ENCODE results near the gene EIF3B.
"Not testable (repeated sequence)": the region's sequence is repeated elsewhere in the genome, so short reads cannot be mapped to it uniquely, and the experiment has no call there.

EIF3B gene

DNA sequence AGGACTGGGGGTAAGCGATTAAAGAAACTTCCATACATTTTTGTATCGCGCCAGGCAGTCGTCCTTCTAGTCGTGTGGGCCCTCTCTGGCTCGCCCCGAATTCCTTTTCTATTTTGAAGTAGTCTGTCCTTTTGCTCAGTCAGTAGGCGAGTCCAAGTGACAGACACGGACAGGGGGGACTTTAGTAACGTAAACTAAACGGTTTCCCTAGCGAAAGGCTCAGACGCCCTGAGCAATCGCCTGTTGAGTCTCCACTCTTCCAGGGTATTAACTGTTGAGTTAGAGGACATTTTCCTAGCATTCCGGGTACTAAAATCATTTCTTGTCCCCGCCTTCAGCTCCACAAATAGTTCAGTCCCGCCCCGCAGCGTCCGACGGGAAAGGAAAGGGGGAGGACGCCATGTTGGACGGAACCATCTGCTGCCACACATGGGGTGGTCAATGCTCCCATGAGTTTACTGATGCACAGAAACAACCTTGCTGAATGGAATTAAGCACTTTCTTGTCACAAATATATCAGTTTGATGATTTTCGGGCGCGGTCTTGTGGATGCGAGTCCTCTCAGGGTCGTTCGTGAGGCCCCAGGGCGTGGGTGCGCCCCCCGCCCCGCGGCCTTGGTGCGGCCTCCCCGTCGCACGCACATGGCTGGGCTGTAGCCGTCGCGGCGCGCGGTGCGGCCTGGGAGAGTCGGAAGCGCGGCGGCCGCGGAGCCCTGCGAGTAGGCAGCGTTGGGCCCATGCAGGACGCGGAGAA, at the start of gene EIF3B:
Gene EIF3B, plus strand, starts transcription at position 642 of the 753 bp plus-strand sequence. Its CDS starts 95 bp downstream, at position 737.
- peak; percentile 89 to 93 for DNase-seq

- not testable (repeated sequence) for DNase-seq
Observed at GRCh38 chr7:2305258-2305657, 49.4 kb upstream of the EIF3B start.

DNA sequence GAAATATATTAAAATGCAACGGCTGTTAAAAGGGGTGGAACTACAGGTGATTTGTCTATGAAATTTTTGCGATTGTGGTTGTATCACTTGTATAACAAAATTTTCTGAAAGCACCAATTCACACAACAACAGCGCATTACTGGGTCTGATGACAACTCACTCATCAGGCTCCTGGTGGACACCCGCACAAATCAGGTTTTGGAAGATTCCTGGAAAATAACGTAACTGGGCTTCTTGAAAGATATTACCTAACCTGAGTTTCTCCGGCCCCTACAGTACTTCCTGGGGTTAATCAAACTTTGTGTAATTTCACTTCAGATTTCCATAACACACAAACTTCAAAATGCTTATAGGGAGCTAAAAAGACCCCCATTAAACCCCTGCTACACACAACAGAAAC, 47.9 kb upstream of the EIF3B start:
- no peak for DNase-seq

DNA sequence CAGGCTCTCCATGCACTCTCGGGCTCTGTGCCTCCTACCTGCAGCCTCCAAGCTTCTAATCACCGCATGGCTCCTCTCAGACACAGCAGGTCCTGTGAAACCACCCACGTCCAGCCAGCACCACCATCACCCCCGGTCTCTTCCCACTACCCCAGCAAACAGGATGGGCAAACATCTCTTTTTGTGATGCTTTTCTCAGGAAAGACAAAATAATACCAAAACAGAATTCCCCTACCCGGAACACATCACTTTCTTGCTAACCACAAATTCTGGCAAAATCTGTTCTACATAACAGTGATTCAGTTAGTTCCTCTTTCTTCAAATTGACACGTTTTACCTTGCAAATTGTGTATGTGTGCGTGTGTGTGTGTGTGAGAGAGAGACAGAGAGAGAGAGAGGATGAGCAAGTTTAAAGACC, 46.9 kb upstream of the EIF3B start:
- DNase-seq: no peak

DNA sequence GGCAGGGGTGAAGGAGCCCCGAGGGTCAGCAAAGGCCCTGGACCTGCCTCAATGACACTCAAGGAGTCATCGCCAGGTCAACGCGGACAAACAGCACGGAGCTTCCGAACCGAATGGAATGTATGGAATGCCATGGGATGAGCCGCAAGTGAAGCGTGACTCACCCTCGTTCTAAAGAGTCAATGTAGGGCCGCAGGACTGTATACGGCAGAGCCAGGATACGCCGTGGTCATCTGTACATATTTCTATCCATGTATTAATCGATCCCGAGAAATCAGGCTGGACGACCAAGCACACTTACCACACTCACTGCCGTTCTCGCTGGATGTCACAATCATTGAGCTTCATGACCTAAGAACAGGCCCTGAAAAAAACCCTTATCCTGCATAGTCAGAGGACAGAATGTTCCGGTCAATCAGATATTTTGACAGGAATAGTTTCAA, 44.7 kb upstream of the EIF3B start:
- DNase-seq: no peak

DNA sequence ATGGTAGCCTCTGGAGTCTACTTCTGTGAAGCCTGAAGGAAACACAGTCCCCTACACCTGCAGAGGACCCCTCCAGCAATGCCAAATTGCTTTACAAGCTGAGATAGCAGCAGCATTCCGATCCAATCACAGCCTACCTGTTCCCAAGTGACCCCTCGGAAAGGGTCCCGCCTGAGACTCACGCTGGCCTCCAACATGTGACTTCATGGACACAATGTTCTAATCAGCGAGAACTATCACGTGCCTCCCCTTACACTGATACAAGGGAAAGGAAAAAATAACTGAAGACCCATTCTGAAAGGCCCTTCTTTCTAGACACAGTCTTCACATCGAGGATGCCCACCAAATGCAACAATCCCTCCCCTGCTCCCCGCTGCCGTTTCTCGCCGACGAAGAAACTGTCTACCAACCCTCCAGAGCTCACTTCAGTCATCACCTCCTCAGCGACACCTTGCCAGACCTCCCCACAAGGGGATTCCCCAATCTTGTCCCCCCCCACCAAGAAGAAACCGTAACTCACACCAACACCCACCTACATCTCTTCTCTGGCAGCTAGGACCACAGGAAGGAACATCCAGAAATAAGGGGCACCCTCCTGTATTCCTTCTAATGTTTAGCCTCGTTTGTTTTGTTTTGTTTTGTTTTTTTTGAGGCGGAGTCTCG, 42.2 kb upstream of the EIF3B start:
- no peak for DNase-seq

DNA sequence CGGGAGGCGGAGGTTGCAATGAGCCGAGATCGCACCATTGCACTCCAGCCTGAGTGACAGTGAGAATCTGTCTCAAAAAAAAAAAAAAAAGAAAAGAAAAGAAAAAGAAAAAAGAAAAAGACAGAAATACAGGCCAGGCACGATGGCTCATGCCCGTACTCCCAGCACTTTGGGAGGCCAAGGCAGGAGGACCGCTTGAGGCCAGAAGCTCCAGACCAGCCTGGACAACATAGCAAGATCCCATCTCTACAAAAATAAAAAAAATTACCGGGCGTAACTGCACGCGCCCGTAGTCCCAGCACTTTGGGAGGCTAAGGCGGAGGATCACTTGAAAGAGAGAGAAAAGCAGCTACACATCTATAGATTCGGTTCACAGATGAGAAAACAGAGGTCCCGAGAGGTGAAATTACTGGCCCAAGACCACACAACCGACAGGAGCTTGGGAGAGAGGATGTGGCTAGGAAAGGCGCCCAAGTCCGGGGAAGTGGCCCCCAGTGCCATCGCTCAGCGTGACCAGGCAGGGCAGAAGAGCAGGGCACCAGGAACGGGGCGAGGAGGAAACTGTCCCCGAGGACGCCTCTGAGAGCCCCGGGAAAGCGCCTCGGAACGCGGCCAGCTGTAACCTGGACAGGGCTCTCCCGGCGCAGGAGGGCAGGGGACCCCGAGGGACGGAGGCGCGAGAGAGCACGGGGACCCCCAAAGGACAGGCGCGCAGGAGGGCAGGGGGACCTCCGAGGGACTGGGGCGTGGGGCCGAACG, 41.0 kb upstream of the EIF3B start:
- peak in 1 of 2 experiments; percentile 59 for DNase-seq

- peak; percentile 77 to 95 for DNase-seq
Observed at GRCh38 chr7:2314209-2314955, 40.2 kb upstream of the EIF3B start, which contains the start of gene SNX8. TSS of gene SNX8 (minus strand) at chr7:2314441. CDS start at chr7:2314421, 20 bp downstream.

DNA sequence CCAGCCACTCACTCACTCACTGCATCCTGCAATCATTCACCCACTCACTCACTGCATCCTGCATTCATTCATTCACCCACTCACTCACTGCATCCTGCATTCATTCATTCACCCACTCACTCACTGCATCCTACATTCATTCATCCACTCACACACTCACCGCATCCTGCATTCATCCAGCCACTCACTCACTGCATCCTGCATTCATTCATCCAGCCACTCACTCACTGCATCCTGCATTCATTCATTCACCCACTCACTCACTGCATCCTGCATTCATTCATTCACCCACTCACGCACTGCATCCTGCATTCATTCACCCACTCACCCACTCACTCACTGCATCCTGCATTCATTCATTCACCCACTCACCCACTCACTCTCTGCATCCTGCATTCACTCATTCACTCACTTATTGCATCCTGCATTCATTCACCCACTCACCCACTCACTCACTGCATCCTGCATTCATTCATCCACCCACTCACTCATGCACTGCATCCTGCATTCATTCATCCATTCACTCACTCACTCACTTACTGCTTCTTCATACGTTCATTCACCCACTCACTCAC, 39.6 kb upstream of the EIF3B start:
- DNase-seq: not testable (repeated sequence)

- no peak for DNase-seq
Observed at GRCh38 chr7:2315787-2316186, 38.8 kb upstream of the EIF3B start.

- DNase-seq: no peak
Observed at GRCh38 chr7:2316578-2316977, 38.0 kb upstream of the EIF3B start.

- no peak for DNase-seq
Observed at GRCh38 chr7:2317556-2318293, 36.9 kb upstream of the EIF3B start.

DNA sequence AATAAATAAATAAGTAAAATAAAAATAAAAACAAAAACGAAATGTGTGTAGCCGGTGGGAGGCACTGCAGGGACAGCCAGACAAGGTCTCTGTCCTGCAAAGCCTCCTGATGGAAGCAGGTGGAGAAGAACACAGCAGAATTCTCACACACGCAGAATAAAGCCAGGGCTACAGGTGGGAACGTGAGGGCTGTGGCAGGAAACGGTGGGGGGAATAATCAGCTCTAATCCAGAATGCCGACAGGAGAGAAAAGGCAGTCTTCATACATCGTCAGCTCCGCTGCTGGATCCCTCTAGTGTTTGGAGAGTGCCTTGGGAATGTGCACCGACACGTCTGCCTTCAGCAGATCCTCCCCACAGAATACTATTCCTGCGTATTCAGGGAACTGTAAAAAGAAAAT, 33.6 kb upstream of the EIF3B start:
- DNase-seq: peak; percentile 17 to 48

DNA sequence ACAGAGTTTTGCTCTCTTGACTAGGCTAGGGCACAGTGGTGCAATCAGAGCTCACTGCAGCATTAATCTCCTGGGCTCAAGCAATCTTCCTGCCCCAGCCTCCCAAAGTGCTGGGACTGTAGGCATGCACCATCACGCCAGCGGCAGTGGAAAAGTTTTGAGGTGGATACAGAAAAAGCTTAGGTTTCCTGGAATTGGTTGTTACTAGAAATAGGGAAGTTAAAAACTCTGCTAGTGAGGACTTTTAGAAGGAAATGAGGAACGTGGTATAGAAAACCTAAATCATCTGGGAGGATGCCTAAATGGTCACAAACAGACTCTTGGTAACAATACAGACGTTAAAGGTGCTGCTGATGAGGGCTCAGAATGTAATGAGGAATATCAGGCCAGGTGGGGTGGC, 29.5 kb upstream of the EIF3B start:
- DNase-seq: no peak

DNA sequence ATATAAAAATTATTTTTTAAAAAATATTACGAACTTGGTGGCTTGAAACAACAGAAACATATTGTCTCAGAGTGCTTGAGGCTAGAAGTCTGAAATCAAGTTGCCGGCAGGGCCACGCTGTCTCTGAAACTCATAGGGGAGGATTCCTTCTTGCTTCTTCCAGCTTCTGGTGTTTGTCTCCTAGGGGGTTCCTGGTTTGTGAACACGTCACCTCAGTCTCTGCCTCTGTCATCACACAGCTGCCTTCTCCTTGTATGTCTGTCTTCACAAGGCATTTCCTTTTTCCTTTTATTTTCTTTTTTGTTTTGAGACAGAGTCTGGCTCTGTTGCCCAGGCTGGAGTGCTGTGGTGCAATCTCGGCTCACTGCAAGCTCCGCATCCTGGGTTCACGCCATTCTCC, 27.7 kb upstream of the EIF3B start:
- DNase-seq: no peak

DNA sequence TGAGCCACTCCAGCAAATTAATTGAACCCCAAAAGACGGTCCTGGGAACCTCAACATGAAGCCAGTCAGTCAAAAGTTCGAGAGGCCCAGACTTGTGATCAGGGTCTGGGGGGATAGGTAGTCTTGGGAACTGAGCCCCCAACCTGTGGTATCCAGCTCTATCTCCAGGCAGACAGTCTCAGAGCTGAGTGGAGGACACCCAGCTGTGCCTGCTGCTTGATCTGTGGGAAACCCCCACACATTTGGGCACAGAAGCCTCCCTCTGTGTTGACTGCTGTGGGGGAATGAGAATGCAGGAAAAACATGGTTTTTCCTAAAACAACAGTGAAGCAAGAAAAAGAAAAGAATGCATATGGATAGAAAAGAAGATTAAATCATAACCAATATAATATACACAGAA, 24.1 kb upstream of the EIF3B start:
- no peak for DNase-seq

GRCh38 chr7:2331707-2332106, 22.9 kb upstream of the EIF3B start:
- no peak for DNase-seq

- not testable (repeated sequence) for DNase-seq
Observed at GRCh38 chr7:2332606-2333231, 21.9 kb upstream of the EIF3B start.

DNA sequence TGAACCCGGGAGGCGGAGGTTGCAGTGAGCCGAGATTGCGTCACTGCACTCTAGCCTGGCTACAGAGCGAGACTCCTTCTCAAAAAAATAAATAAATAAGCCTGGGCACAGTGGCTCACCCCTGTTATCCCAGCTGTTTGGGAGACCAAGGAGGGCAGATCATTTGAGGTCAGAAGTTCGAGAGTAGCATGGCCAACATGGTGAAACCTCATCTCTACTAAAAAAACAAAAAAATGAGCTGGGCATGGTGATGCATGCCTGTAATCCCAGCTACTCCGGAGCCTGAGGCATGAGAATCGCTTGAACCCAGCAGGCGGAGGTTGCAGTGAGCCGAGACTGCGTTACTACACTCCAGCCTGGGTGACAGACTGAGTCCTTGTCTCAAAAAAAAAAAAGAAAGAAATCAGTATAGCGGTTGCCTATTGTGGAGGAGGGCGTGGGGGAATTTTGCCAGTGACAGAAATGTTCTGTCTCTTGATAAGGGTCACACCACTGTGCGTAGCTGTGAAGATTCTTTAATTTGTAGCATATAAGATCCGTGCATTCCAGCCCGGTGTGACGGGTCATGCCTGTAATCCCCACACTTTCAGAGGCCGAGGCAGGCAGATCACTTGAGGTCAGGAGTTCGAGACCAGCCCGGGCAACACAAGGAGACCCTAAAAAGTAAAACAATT, 17.9 kb upstream of the EIF3B start:
- no peak for DNase-seq

GRCh38 chr7:2347351-2348063, 7.1 kb upstream of the EIF3B start:
- DNase-seq: not testable (repeated sequence)

Measured in NCI-H526 (cell line).